Gastrocnemius medialis (tissue), 4 donors: Measurements from ENCODE around the gene RGS13. TPM values are rescaled to one million over a fixed set of nuclear protein-coding genes. Genes with fewer than 3 reads are reported as not detected.

Source experiments
- ATAC-seq, 2 donors: fragments of 150-250 bp; one replicate each; pipeline ENCODE4 v1.9.1; 2016
- DNase-seq, 2 donors: peaks; one replicate each; pipeline ENCODE4 v3.0.0-alpha.2; 2019
- H3K27ac ChIP-seq, 4 donors: fragments of 200-600 bp; sonication (generic); 1 replicate in 1 of 4; 2 replicates in 3 of 4; pipeline ENCODE4 v1.5.1; 2016 to 2018; ENCODE audit warnings: mild to moderate bottlenecking in 2 of 4, moderate library complexity in 1 of 4
- H3K27me3 ChIP-seq, 3 donors: fragments of 200-600 bp; sonication (generic) in 2 of 3; 1 replicate in 1 of 3; 2 replicates in 2 of 3; pipeline versions ENCODE4 v1.5.1 to v1.6.0; 2016 to 2019; ENCODE audit warnings: mild to moderate bottlenecking in 1 of 3, moderate library complexity in 1 of 3
- H3K36me3 ChIP-seq, 2 donors: fragments of 200-600 bp; sonication (generic) in 1 of 2; one replicate each; pipeline ENCODE4 v1.5.1; 2017 to 2018
- H3K4me1 ChIP-seq, 2 donors: fragments of 200-600 bp; sonication (generic) in 1 of 2; one replicate each; pipeline ENCODE4 v1.5.1; 2016 to 2017; ENCODE audit warnings: mild to moderate bottlenecking in 2 of 2
- H3K4me3 ChIP-seq, 4 donors: fragments of 200-600 bp; sonication (generic) in 3 of 4; 1 replicate in 1 of 4; 2 replicates in 3 of 4; pipeline ENCODE4 v1.5.1; 2016 to 2019; ENCODE audit warnings: mild to moderate bottlenecking in 2 of 4
- H3K9me3 ChIP-seq, 3 donors: fragments of 200-600 bp; sonication (generic) in 2 of 3; 1 replicate in 1 of 3; 2 replicates in 2 of 3; pipeline ENCODE4 v1.5.1; 2016 to 2019
- CTCF ChIP-seq, 5 experiments: fragments of 450-650 bp in 3 of 5; fragments of 200-600 bp in 2 of 5; sonication (generic) in 2 of 5; IDR thresholded peaks in 4 of 5; conservative IDR thresholded peaks in 1 of 5; 1 replicate in 4 of 5; 2 replicates in 1 of 5; pipeline ENCODE4 v1.5.1; 2016 to 2019; ENCODE audit warnings: antibody characterized with exemption in 5 of 5, mild to moderate bottlenecking in 3 of 5, moderate library complexity in 3 of 5
- POLR2A ChIP-seq, 2 donors: fragments of 450-650 bp; IDR thresholded peaks; one replicate each; pipeline ENCODE4 v1.6.1; 2017; ENCODE audit warnings: antibody characterized with exemption in 2 of 2, mild to moderate bottlenecking in 2 of 2, moderate library complexity in 2 of 2
- in situ Hi-C, 4 donors: fragments of 200-750 bp; cut with MboI; loops; one replicate each; pipeline versions ENCODE4 v1.15.0 to v1.8.0; 2017; ENCODE audit warnings: low sequenced_read_pairs in 4 of 4
- intact Hi-C: fragments of 100-400 bp; cut with DNase I; formaldehyde crosslinking; loops from one replicate; pipeline ENCODE4 v1.15.1; 2023; ENCODE audit warnings: low total_unique reads
- total RNA-seq, 4 donors: library from RNA; depleted of rRNA; stranded (reverse); fragments of >200 nt; gene quantifications; one replicate each; pipeline versions ENCODE4 v1.1.0 to v1.2.3, GENCODE V29; 2016

RGS13 gene
- total RNA-seq, 4 donors from 2014 or later, result not detected

- no peak overlapping the region for H3K27ac ChIP-seq
- intact Hi-C loops, result no loop called here
Observed at GRCh38 chr1:192604979-192605620, 30.8 kb upstream of the RGS13 start.

GRCh38 chr1:192608671-192609070 is 27.3 kb upstream of the RGS13 start:
- no peak for TF ChIP-seq POLR2A (IDR thresholded peaks at IDR 0.05)
- no peak for TF ChIP-seq CTCF (IDR thresholded peaks at IDR 0.05 in 4 of 5, conservative IDR thresholded peaks at IDR 0.05 in 1 of 5)
- intact Hi-C loops (no loop called here), in situ Hi-C loops (loop anchor here in 2 of 4 donors (10.0 kb wide), 1 partner anchor 134 kb away; no protein-coding TSS in a partner anchor)
- Histone ChIP-seq H3K4me3 (no peak overlapping the region), H3K4me1 (peaks cover 0 to 3% of the 10 kb centered on the region in 2 donors), H3K9me3 (no peaks in the 10 kb centered on the region), H3K36me3 (no peaks in the 10 kb centered on the region), H3K27ac (no peak overlapping the region), H3K27me3 (no peaks in the 10 kb centered on the region)
- DNase-seq (no peak), ATAC-seq (no peak)

More at GRCh38 chr1:192604979-192605620, 30.8 kb upstream of the RGS13 start:
- no peak for DNase-seq
- Histone ChIP-seq H3K4me3 (no peak overlapping the region), H3K9me3 (no peaks in the 10 kb centered on the region), H3K4me1 (peaks cover 0 to 3% of the 10 kb centered on the region in 2 donors), H3K36me3 (no peaks in the 10 kb centered on the region), H3K27me3 (no peaks in the 10 kb centered on the region)
- no peak for ATAC-seq
- TF ChIP-seq CTCF (IDR thresholded peaks at IDR 0.05 in 4 of 5, conservative IDR thresholded peaks at IDR 0.05 in 1 of 5), result no peak
- no peak for TF ChIP-seq POLR2A (IDR thresholded peaks at IDR 0.05)
- in situ Hi-C loops, result loop anchor here in 3 of 4 donors (5.0 to 10.0 kb wide), 2 partner anchors 128 to 130 kb away; no protein-coding TSS in a partner anchor

- Histone ChIP-seq H3K4me3 (no peak overlapping the region), H3K4me1 (peaks cover 0 to 3% of the 10 kb centered on the region in 2 donors), H3K36me3 (no peaks in the 10 kb centered on the region), H3K9me3 (no peaks in the 10 kb centered on the region), H3K27ac (no peak overlapping the region), H3K27me3 (no peaks in the 10 kb centered on the region)
- in situ Hi-C loops, result loop anchor here in 2 of 4 donors (10.0 kb wide), 1 partner anchor 135 kb away; no protein-coding TSS in a partner anchor
- intact Hi-C loops, result loop anchor here (5.0 kb wide), 1 partner anchor 132 kb away; no protein-coding TSS in a partner anchor
- TF ChIP-seq CTCF (IDR thresholded peaks at IDR 0.05 in 4 of 5, conservative IDR thresholded peaks at IDR 0.05 in 1 of 5) (no peak), POLR2A (IDR thresholded peaks at IDR 0.05) (no peak)
- DNase-seq (peak; percentile 9 to 25), ATAC-seq (no peak)
Observed at GRCh38 chr1:192609110-192610079, 26.6 kb upstream of the RGS13 start.

GRCh38 chr1:192610112-192610889 is 25.6 kb upstream of the RGS13 start:
- Histone ChIP-seq H3K4me3 (no peak overlapping the region), H3K36me3 (no peaks in the 10 kb centered on the region), H3K9me3 (no peaks in the 10 kb centered on the region), H3K4me1 (no peaks in the 10 kb centered on the region), H3K27me3 (no peaks in the 10 kb centered on the region), H3K27ac (no peak overlapping the region)
- TF ChIP-seq CTCF (IDR thresholded peaks at IDR 0.05 in 4 of 5, conservative IDR thresholded peaks at IDR 0.05 in 1 of 5), result peak in 2 of 5 experiments; percentile 32 to 45
- TF ChIP-seq POLR2A (IDR thresholded peaks at IDR 0.05), result no peak
- no peak for ATAC-seq
- intact Hi-C loops (loop anchor here (5.0 kb wide), 1 partner anchor 133 kb away; no protein-coding TSS in a partner anchor), in situ Hi-C loops (no loop called here)
- DNase-seq, result no peak
